Measurements from ENCODE around the gene USP43.

DNA sequence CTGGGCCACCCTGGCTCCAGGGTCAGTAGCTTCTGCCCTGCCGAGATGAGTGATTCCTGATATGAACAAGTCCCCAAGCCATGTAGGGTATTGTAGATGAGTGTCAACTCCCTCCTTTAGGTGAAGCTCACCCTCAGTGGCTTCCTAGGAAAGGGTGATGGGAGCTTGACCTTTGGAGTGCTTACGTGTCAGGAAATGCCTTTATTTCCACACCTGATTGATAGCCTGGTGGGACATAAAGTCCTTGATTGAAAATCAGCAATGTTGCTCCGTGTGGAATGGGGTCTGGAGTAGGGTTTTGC lies 58.4 kb downstream of the USP43 start:
- TF ChIP-seq RAD21 (IDR thresholded peaks at IDR 0.05; ENCODE audit: insufficient read depth, low read depth, low read length) = no peak
- no peak for TF ChIP-seq POLR2A (IDR thresholded peaks at IDR 0.05; ENCODE audit: low read depth, low read length)
- TF ChIP-seq, protein P1, sequence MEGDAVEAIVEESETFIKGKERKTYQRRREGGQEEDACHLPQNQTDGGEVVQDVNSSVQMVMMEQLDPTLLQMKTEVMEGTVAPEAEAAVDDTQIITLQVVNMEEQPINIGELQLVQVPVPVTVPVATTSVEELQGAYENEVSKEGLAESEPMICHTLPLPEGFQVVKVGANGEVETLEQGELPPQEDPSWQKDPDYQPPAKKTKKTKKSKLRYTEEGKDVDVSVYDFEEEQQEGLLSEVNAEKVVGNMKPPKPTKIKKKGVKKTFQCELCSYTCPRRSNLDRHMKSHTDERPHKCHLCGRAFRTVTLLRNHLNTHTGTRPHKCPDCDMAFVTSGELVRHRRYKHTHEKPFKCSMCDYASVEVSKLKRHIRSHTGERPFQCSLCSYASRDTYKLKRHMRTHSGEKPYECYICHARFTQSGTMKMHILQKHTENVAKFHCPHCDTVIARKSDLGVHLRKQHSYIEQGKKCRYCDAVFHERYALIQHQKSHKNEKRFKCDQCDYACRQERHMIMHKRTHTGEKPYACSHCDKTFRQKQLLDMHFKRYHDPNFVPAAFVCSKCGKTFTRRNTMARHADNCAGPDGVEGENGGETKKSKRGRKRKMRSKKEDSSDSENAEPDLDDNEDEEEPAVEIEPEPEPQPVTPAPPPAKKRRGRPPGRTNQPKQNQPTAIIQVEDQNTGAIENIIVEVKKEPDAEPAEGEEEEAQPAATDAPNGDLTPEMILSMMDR (IDR thresholded peaks at IDR 0.05 in 2 of 3, conservative IDR thresholded peaks at IDR 0.05 in 1 of 3; ENCODE audit: control insufficient read depth in 2 of 3, extremely low read depth in 1 of 3, insufficient read depth in 1 of 3, low read depth in 3 of 3, low read length in 3 of 3) = no peak
- TF ChIP-seq, protein P2, sequence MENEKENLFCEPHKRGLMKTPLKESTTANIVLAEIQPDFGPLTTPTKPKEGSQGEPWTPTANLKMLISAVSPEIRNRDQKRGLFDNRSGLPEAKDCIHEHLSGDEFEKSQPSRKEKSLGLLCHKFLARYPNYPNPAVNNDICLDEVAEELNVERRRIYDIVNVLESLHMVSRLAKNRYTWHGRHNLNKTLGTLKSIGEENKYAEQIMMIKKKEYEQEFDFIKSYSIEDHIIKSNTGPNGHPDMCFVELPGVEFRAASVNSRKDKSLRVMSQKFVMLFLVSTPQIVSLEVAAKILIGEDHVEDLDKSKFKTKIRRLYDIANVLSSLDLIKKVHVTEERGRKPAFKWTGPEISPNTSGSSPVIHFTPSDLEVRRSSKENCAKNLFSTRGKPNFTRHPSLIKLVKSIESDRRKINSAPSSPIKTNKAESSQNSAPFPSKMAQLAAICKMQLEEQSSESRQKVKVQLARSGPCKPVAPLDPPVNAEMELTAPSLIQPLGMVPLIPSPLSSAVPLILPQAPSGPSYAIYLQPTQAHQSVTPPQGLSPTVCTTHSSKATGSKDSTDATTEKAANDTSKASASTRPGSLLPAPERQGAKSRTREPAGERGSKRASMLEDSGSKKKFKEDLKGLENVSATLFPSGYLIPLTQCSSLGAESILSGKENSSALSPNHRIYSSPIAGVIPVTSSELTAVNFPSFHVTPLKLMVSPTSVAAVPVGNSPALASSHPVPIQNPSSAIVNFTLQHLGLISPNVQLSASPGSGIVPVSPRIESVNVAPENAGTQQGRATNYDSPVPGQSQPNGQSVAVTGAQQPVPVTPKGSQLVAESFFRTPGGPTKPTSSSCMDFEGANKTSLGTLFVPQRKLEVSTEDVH (IDR thresholded peaks at IDR 0.05; ENCODE audit: low read depth, partially characterized antibody) = no peak
- no peak for TF ChIP-seq CHD4 (IDR thresholded peaks at IDR 0.05)
- no peak for TF ChIP-seq POLR2AphosphoS5 (IDR thresholded peaks at IDR 0.05; ENCODE audit: low read length)
- TF ChIP-seq, protein P3, sequence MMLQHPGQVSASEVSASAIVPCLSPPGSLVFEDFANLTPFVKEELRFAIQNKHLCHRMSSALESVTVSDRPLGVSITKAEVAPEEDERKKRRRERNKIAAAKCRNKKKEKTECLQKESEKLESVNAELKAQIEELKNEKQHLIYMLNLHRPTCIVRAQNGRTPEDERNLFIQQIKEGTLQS (IDR thresholded peaks at IDR 0.05; ENCODE audit: borderline replicate concordance, extremely low read depth, low read depth, low read length) = no peak
- TF ChIP-seq, protein P4, sequence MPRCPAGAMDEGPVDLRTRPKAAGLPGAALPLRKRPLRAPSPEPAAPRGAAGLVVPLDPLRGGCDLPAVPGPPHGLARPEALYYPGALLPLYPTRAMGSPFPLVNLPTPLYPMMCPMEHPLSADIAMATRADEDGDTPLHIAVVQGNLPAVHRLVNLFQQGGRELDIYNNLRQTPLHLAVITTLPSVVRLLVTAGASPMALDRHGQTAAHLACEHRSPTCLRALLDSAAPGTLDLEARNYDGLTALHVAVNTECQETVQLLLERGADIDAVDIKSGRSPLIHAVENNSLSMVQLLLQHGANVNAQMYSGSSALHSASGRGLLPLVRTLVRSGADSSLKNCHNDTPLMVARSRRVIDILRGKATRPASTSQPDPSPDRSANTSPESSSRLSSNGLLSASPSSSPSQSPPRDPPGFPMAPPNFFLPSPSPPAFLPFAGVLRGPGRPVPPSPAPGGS (IDR thresholded peaks at IDR 0.05; ENCODE audit: borderline replicate concordance, insufficient read depth, low read depth, low read length, poor library complexity, severe bottlenecking) = no peak
- no peak for TF ChIP-seq EZH2 (IDR thresholded peaks at IDR 0.05; ENCODE audit: borderline replicate concordance, control insufficient read depth, low read depth, low read length)
